ENCODE measurements around the gene TUBA1C.
"Not testable (repeated sequence)": the region's sequence is repeated elsewhere in the genome, so short reads cannot be mapped to it uniquely, and the experiment has no call there.

The TUBA1C gene

GRCh38 chr12:49304161-49304560 is 39.3 kb downstream of the TUBA1C start:
- no peak for TF ChIP-seq CTCF (IDR thresholded peaks at IDR 0.05; ENCODE audit: borderline replicate concordance, insufficient read depth, low read depth, low read length)
- H3K4me3 ChIP-seq (ENCODE audit: low read depth, low read length) = no peak overlapping the region

DNA sequence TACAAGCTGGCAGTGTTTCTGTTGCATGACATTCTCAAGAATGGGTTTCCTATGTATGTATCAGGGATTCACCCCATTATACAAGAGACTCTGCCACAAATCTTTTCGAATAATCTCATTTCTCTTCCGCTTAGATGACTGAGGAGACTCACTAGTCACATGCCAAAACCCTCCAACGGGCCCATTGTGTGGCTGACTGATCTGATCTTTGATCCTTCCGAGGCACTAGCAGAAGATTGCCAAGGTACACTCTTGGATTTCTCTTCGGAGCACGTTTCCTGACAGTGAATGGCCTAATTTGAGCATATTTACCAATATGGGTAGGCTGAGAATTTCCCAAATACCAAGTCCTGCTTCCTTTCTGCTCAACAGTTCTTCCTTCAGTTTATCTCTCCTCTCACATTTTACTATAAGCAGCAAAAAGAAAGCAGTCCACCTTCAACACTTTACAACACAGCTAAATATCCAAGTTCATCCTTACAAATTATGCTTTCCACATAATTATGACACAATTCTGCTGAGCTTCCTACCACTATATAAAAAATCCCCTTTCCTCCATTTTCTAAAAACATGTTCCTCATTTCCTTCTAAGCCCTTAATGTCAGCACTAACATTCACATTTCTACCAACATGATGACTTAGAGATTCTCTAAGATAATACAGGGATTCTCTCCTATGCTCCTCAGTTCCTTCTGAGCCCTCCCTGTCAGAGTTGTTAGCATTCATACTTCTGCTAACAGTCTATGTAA is 41.1 kb downstream of the TUBA1C start:
- H3K4me3 ChIP-seq (ENCODE audit: low read depth, low read length) = no peak overlapping the region
- no peak for TF ChIP-seq CTCF (IDR thresholded peaks at IDR 0.05; ENCODE audit: borderline replicate concordance, insufficient read depth, low read depth, low read length)

DNA sequence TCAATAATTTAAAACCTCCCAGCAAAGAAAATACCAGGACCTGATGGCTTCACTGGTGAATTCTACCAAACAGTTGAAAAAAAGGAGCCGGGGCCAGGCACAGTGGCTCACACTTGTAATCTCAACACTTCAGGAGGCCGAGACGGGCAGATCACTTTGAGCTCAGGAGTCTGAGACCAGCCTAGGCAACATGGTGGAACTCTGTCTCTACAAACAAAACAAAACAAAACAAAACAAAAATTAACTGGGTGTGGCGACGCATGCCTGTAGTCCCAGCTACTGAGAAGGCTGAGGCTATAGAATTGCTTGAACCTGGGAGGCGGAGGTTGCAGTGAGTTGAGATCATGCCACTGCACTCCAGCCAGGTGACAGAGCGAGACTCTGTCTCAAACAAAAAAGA is 44.5 kb downstream of the TUBA1C start:
- no peak for TF ChIP-seq CTCF (IDR thresholded peaks at IDR 0.05; ENCODE audit: borderline replicate concordance, insufficient read depth, low read depth, low read length)
- no peak overlapping the region for H3K4me3 ChIP-seq (ENCODE audit: low read depth, low read length)

DNA sequence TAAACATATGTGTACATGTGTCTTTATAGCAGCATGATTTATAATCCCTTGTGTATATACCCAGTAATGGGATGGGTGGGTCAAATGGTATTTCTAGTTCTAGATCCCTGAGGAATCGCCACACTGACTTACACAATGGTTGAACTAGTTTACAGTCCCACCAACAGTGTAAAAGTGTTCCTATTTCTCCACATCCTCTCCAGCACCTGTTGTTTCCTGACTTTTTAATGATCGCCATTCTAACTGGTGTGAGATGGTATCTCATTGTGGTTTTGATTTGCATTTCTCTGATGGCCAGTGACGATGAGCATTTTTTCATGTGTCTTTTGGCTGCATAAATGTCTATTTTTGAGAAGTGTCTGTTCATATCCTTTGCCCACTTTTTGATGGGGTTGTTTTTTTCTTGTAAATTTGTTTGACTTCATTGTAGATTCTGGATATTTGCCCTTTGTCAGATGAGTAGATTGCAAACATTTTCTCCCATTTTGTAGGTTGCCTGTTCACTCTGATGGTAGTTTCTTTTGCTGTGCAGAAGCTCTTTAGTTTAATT is 45.6 kb downstream of the TUBA1C start:
- H3K4me3 ChIP-seq (ENCODE audit: low read depth, low read length) = not testable (repeated sequence)

GRCh38 chr12:49314811-49315210 is 49.9 kb downstream of the TUBA1C start:
- no peak for TF ChIP-seq CTCF (IDR thresholded peaks at IDR 0.05; ENCODE audit: borderline replicate concordance, insufficient read depth, low read depth, low read length)
- H3K4me3 ChIP-seq (ENCODE audit: low read depth, low read length) = no peak overlapping the region

DNA sequence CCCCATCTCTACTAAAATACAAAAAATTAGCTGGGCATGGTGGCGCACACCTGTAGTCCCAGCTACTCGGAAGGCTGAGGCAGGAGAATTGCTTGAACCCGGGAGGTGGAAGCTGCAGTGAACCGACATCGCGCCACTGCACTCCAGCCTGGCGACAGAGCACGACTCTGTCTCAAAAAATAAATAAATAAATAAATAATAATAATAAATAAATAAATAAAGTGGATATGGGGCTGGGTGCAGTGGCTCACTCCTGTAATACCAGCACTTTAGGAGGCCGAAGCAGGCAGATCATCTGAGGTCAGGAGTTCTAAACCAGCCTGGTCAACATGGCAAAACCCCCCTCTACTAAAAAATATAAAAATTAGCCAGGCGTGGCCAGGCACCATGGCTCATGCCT is 52.2 kb downstream of the TUBA1C start:
- H3K4me3 ChIP-seq (ENCODE audit: low read depth, low read length) = not testable (repeated sequence)

GRCh38 chr12:49320411-49321103 is 55.7 kb downstream of the TUBA1C start:
- not testable (repeated sequence) for H3K4me3 ChIP-seq (ENCODE audit: low read depth, low read length)

- H3K4me3 ChIP-seq (ENCODE audit: low read depth, low read length) = peak overlapping the region; percentile 70
- TF ChIP-seq CTCF (IDR thresholded peaks at IDR 0.05; ENCODE audit: borderline replicate concordance, insufficient read depth, low read depth, low read length) = no peak
Observed at GRCh38 chr12:49322367-49322707, 57.5 kb downstream of the TUBA1C start.
